Left lung (tissue), 10 donors: ENCODE results near the gene PABPN1. TPM values are rescaled to one million over a fixed set of nuclear protein-coding genes. Genes with fewer than 3 reads are reported as not detected.

ENCODE experiments used
- ATAC-seq: fragments of 200-7000 bp; cut with Tn5 transposase; one replicate; pipeline ENCODE4 v1.9.1; 2020; ENCODE audit warnings: moderate library complexity
- DNase-seq, 4 donors: peaks; one replicate each; pipeline ENCODE4 v3.0.0-alpha.2; 2013 to 2020
- H3K27ac ChIP-seq, 2 donors: fragments of 200-600 bp; sonication (generic) in 1 of 2; one replicate each; pipeline versions ENCODE4 v1.5.0 to v1.8.0; 2020 to 2021
- H3K27me3 ChIP-seq, 2 donors: fragments of 200-600 bp; sonication (generic) in 1 of 2; one replicate each; pipeline versions ENCODE4 v1.5.0 to v1.8.0; 2020 to 2021
- H3K36me3 ChIP-seq, 2 donors: fragments of 200-600 bp; sonication (generic) in 1 of 2; one replicate each; pipeline versions ENCODE4 v1.5.0 to v1.8.0; 2020 to 2021
- H3K4me1 ChIP-seq, 2 donors: fragments of 200-600 bp; one replicate each; pipeline ENCODE4 v1.8.0; 2021
- H3K4me3 ChIP-seq, 2 donors: fragments of 200-600 bp; sonication (generic) in 1 of 2; one replicate each; pipeline versions ENCODE4 v1.5.0 to v1.8.0; 2020 to 2021; ENCODE audit warnings: mild to moderate bottlenecking in 1 of 2
- H3K9me3 ChIP-seq, 2 donors: fragments of 200-600 bp; sonication (generic) in 1 of 2; one replicate each; pipeline versions ENCODE4 v1.5.0 to v1.8.0; 2020 to 2021
- CTCF ChIP-seq, 2 donors: fragments of 200-600 bp; sonication (generic) in 1 of 2; IDR thresholded peaks; one replicate each; pipeline versions ENCODE4 v1.5.0 to v1.8.0; 2021; ENCODE audit warnings: antibody characterized with exemption in 2 of 2
- intact Hi-C, 2 donors: fragments of 100-400 bp; cut with DNase I; formaldehyde crosslinking; loops; one replicate each; pipeline versions ENCODE4 v1.11.2 to v1.14.2; 2022
- polyA plus RNA-seq, 6 donors: library from polyadenylated mRNA; unstranded; fragments of 120-200 nt; gene quantifications; one replicate each; pipeline ENCODE4 v1.2.1, GENCODE V29; 2013; ENCODE audit not compliant: insufficient read length in 6 of 6
- total RNA-seq, 2 donors: library from RNA; stranded (reverse); fragmentation: NEBNext Ultra II Directional; extraction: Animal tissue kit (Norgen Biotek cat#: 25700); gene quantifications; one replicate each; pipeline ENCODE4 v1.2.1, GENCODE V29; 2021
- donor health status: DM: no; HTN: yes; CAD: no.
- donor health status: DM: no; HTN: no; CAD: no.

Gene PABPN1
- total and polyA plus RNA-seq, 8 donors: 119 to 256 (median 198) TPM

DNA sequence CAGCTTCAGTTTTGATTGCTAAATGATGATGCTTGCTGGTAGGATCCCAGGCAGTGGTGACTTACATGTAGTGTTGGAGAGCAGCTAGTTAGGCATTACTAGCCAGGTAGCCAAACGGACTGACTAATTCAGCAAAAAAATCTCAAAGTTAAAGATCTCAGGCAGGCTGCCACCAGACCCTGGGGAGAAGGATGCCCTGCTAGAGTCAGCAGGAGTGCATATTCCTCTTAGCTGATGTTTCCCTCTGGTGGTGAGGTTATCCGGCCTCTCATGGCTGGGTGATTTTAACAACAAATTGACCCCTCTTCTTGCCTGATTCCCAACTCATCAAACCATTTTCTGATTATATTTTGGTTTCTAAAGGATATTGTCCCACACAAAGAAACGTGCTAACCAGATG lies 40.9 kb downstream of the PABPN1 start:
- no peak for ATAC-seq
- no peak overlapping the region for H3K4me3 ChIP-seq
- H3K4me1 ChIP-seq: no peaks in the 10 kb centered on the region
- intact Hi-C loops: no loop called here
- H3K9me3 ChIP-seq: no peaks in the 10 kb centered on the region
- H3K36me3 ChIP-seq: peaks cover 0 to 3% of the 10 kb centered on the region in 2 donors
- DNase-seq: no peak
- H3K27ac ChIP-seq: no peak overlapping the region
- no peak for TF ChIP-seq CTCF (IDR thresholded peaks at IDR 0.05)
- peaks cover 5 to 50% of the 10 kb centered on the region in 2 donors for H3K27me3 ChIP-seq

DNA sequence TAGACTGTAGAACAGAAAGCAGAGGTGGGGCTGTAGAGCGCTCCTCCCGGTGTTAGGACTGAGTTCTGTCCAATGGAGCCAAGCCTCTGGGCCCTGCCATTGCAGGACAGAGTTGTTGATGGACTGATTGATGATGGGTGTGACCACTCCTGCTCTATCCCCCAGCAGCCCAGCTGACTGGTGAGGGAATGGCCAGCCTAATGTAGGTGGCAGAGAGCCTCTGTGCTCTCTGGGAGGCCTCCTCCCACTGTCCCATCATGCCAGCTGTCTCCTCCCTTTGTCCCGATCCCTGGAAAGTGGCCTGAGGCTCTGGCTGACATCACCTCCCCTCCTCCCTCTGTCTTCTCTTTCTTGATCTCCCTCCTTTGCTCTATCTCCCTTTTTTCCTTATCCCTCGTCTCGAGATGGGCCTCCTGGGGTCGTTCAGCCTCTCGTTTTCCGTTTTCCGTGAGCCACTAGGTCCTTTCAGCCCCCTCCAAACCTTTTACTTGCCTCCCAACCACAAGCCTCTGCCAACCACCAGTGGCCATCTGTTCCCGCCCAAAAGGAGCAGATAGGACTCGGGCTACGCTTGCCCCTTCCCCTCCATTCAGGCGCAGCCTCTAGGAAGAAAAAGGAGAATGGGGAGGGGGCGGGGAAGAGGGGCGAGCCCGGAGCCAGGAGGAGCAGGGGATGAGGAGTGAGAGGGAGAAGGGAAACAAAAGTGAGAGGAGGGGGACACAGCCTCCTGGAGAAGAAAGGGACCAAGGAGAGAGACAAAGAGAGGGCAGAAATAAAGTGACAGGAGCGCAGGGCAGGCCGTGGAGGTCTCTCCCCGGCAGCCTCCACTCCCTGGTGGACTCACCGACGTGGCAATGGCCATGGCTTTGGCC lies 43.1 kb downstream of the PABPN1 start:
- Histone ChIP-seq H3K27ac (peak overlapping the region; percentile 69 to 92), H3K4me1 (no peaks in the 10 kb centered on the region), H3K27me3 (peaks cover 5 to 57% of the 10 kb centered on the region in 2 donors), H3K36me3 (no peaks in the 10 kb centered on the region), H3K4me3 (peak overlapping the region; percentile 43 to 48), H3K9me3 (no peaks in the 10 kb centered on the region)
- no peak for ATAC-seq
- intact Hi-C loops: no loop called here
- peak in 2 of 4 donors; percentile 22 to 45 for DNase-seq
- TF ChIP-seq CTCF (IDR thresholded peaks at IDR 0.05): no peak

DNA sequence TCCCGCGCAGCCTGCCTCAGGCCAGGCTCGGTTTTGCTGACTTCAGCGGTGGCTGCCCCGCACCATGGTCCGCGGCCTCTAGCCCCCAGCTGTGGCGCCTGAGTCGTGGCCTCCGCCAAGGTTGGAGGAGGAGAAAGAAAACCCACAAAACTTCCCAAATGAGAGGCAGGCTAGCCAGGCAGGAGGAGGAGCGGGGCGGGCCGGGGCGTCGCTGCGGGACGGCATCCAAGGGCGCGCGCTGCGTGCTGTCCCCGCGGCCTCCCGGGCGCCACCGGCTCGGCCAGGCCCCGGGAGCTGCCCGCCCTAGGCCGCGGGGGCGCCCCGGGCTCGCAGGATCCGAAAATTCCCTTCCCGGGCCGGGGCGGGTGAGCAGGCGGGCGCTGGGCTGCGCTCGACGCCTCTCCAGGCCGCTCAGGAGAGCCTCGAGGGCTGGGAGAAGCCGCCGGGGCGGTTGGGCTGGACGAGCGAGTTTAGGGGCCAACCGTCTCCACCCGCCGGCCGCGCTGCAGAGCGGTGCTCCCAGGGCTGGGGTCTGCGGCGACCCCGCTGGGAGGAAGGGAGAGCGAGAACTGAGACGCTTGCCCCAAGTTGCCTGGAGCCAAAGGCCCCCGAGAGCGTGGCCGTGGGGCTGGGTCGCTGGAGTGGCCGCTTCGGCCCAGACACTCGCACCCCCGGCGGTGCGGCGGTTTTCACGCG lies 43.9 kb downstream of the PABPN1 start, which contains the start of gene EFS:
Gene EFS, minus strand, starts transcription at position 137 of the 696 bp plus-strand sequence. CDS start 147 bp downstream, outside the sequence.
- peak within 1 kb of the TSS; percentile 69 to 92 for H3K27ac ChIP-seq
- no peaks in the 10 kb centered on the region for H3K9me3 ChIP-seq
- H3K4me1 ChIP-seq: no peaks in the 10 kb centered on the region
- DNase-seq: peak in 3 of 4 donors; percentile 53 to 80 (median 58)
- intact Hi-C loops: no loop called here
- peak within 1 kb of the TSS; percentile 43 to 48 for H3K4me3 ChIP-seq
- peaks cover 5 to 57% of the 10 kb centered on the region in 2 donors for H3K27me3 ChIP-seq
- no peaks in the 10 kb centered on the region for H3K36me3 ChIP-seq
- ATAC-seq: peak; percentile 49
- no peak for TF ChIP-seq CTCF (IDR thresholded peaks at IDR 0.05)

GRCh38 chr14:23365732-23366425 lies 44.6 kb downstream of the PABPN1 start:
- no peak for TF ChIP-seq CTCF (IDR thresholded peaks at IDR 0.05)
- Histone ChIP-seq H3K27ac (peak overlapping the region; percentile 69 to 92), H3K9me3 (no peaks in the 10 kb centered on the region), H3K36me3 (no peaks in the 10 kb centered on the region), H3K27me3 (peaks cover 5 to 57% of the 10 kb centered on the region in 2 donors), H3K4me1 (no peaks in the 10 kb centered on the region), H3K4me3 (peak overlapping the region; percentile 43 to 48)
- peak; percentile 88 for ATAC-seq
- intact Hi-C loops: no loop called here
- DNase-seq: peak; percentile 61 to 95 (median 84)
